Neural cell (in vitro differentiated cells): Measurements from ENCODE around the gene DISP3. TPM values are rescaled to one million over a fixed set of nuclear protein-coding genes. Genes with fewer than 3 reads are reported as not detected.

ENCODE experiments used
- H2AFZ ChIP-seq: fragments of 200-600, 300-800 bp; sonication (generic), shearing (Covaris generic); 2 replicates; pipeline ENCODE4 v1.6.0; 2014; ENCODE audit warnings: low read depth, mild to moderate bottlenecking, antibody characterized with exemption, low read length, moderate library complexity
- H3F3A ChIP-seq: fragments of 200-600 bp; shearing (Covaris generic); 2 replicates; pipeline ENCODE4 v1.6.1; 2016; ENCODE audit warnings: mild to moderate bottlenecking, moderate library complexity, mixed read lengths, antibody characterized with exemption, low read length; ENCODE audit not compliant: insufficient read depth, poor library complexity, severe bottlenecking
- H3K27ac ChIP-seq: fragments of 200-600, 300-800 bp; sonication (generic), shearing (Covaris generic); 2 replicates; pipeline ENCODE4 v1.5.1; 2014; ENCODE audit warnings: mild to moderate bottlenecking, low read length, moderate library complexity
- H3K27me3 ChIP-seq: fragments of 300-800, 200-600 bp; sonication (generic), shearing (Covaris generic); 2 replicates; pipeline ENCODE4 v1.6.0; 2014; ENCODE audit warnings: mild to moderate bottlenecking, low read depth, low read length, moderate library complexity; ENCODE audit not compliant: insufficient read depth
- H3K36me3 ChIP-seq: fragments of 300-800, 200-600 bp; sonication (generic), shearing (Covaris generic); 2 replicates; pipeline ENCODE4 v1.5.1; 2014; ENCODE audit warnings: mild to moderate bottlenecking, antibody characterized with exemption, low read length, moderate library complexity; ENCODE audit not compliant: insufficient read depth
- H3K4me2 ChIP-seq: fragments of 300-800, 200-600 bp; sonication (generic), shearing (Covaris generic); 2 replicates; pipeline ENCODE4 v1.6.0; 2014; ENCODE audit warnings: mild to moderate bottlenecking, low read length
- H3K4me3 ChIP-seq: fragments of 300-800, 200-600 bp; sonication (generic), shearing (Covaris generic); 2 replicates; pipeline ENCODE4 v1.5.1; 2014; ENCODE audit warnings: mild to moderate bottlenecking, low read length, moderate library complexity
- H3K79me2 ChIP-seq: fragments of 200-600 bp; shearing (Covaris generic); replicated peaks from 2 replicates; pipeline ENCODE4 v1.6.0; 2014; ENCODE audit warnings: mild to moderate bottlenecking, low read length, moderate library complexity; ENCODE audit not compliant: insufficient read depth
- H3K9ac ChIP-seq: fragments of 300-800, 200-600 bp; sonication (generic), shearing (Covaris generic); 2 replicates; pipeline ENCODE4 v1.6.1; 2016; ENCODE audit warnings: mild to moderate bottlenecking, low read length, mixed read lengths
- H3K9me2 ChIP-seq: fragments of 200-600 bp; shearing (Covaris generic); 2 replicates; pipeline ENCODE4 v1.6.1; 2016; ENCODE audit warnings: mild to moderate bottlenecking, low read length, mixed read lengths; ENCODE audit not compliant: insufficient read depth
- H3K9me3 ChIP-seq: fragments of 200-600, 300-800 bp; sonication (generic), shearing (Covaris generic); 2 replicates; pipeline ENCODE4 v1.6.1; 2016; ENCODE audit warnings: mild to moderate bottlenecking, mixed run types, low read length, moderate library complexity, mixed read lengths
- H4K20me1 ChIP-seq: fragments of 200-600 bp; shearing (Covaris generic); 2 replicates; pipeline ENCODE4 v1.6.1; 2016; ENCODE audit warnings: mild to moderate bottlenecking, mixed run types; ENCODE audit not compliant: insufficient read depth
- CTCF ChIP-seq: fragments of 450-650 bp; IDR thresholded peaks from 2 replicates; pipeline ENCODE4 v1.5.1; 2014; ENCODE audit warnings: antibody characterized with exemption, mild to moderate bottlenecking, moderate library complexity; ENCODE audit not compliant: poor library complexity, severe bottlenecking
- EP300 ChIP-seq: fragments of 450-650 bp; conservative IDR thresholded peaks from 2 replicates; pipeline ENCODE4 v1.6.1; 2014; ENCODE audit warnings: antibody characterized with exemption, mild to moderate bottlenecking, moderate library complexity; ENCODE audit not compliant: poor library complexity, severe bottlenecking
- EZH2 ChIP-seq: fragments of 200-600, 300-800 bp; shearing (Covaris generic), sonication (generic); IDR thresholded peaks from 2 replicates; pipeline ENCODE4 v1.6.1; 2014; ENCODE audit warnings: antibody characterized with exemption, low read length, borderline replicate concordance, mild to moderate bottlenecking; ENCODE audit not compliant: insufficient read depth, poor library complexity, severe bottlenecking
- MXI1 ChIP-seq: fragments of 450-650 bp; conservative IDR thresholded peaks from 2 replicates; pipeline ENCODE4 v1.6.1; 2014; ENCODE audit warnings: antibody characterized with exemption, mild to moderate bottlenecking; ENCODE audit not compliant: poor library complexity, severe bottlenecking
- POLR2AphosphoS5 ChIP-seq: IDR thresholded peaks from 2 replicates; pipeline ENCODE4 v1.6.1; 2012
- RAD21 ChIP-seq: fragments of 450-650 bp; conservative IDR thresholded peaks from 2 replicates; pipeline ENCODE4 v1.6.1; 2014; ENCODE audit warnings: antibody characterized with exemption, mild to moderate bottlenecking, moderate library complexity
- REST ChIP-seq: IDR thresholded peaks from 2 replicates; pipeline ENCODE4 v1.6.1; 2012; ENCODE audit warnings: borderline replicate concordance
- SMC3 ChIP-seq: fragments of 450-650 bp; conservative IDR thresholded peaks from 2 replicates; pipeline ENCODE4 v1.6.1; 2014; ENCODE audit warnings: antibody characterized with exemption, mild to moderate bottlenecking, moderate library complexity; ENCODE audit not compliant: poor library complexity
- TAF1 ChIP-seq: IDR thresholded peaks from 2 replicates; pipeline ENCODE4 v1.6.1; 2012; ENCODE audit warnings: low read depth
- polyA plus RNA-seq: library from polyadenylated mRNA; depleted of rRNA; stranded (reverse); fragments of >200 nt; gene quantifications from 2 replicates; pipeline ENCODE4 v1.2.3, GENCODE V29; 2014

The DISP3 gene
- polyA plus RNA-seq, 1 donor from 2014 or later, result 14.9 TPM

GRCh38 chr1:11541956-11542355, 63.0 kb downstream of the DISP3 start:
- H3K36me3 ChIP-seq, result no peaks in the 10 kb centered on the region
- no peak overlapping the region for H3K4me3 ChIP-seq
- H3K9me2 ChIP-seq, result no peaks in the 10 kb centered on the region
- H3K27ac ChIP-seq, result no peak overlapping the region
- no peak for TF ChIP-seq MXI1
- TF ChIP-seq CTCF, result no peak
- no peak for TF ChIP-seq TAF1
- no peak for TF ChIP-seq REST
- TF ChIP-seq SMC3, result no peak
- TF ChIP-seq EZH2, result no peak
- no peak for TF ChIP-seq EP300
- TF ChIP-seq RAD21, result no peak
- TF ChIP-seq POLR2AphosphoS5, result no peak
- no peaks in the 10 kb centered on the region for H3K79me2 ChIP-seq
- no peak overlapping the region for H3K9ac ChIP-seq
- H3K4me2 ChIP-seq, result no peak overlapping the region
- no peaks in the 10 kb centered on the region for H3K27me3 ChIP-seq
- H3K9me3 ChIP-seq, result no peaks in the 10 kb centered on the region
- no peak overlapping the region for H2AFZ ChIP-seq
- no peaks in the 10 kb centered on the region for H3F3A ChIP-seq
- no peaks in the 10 kb centered on the region for H4K20me1 ChIP-seq

GRCh38 chr1:11543392-11543791, 64.4 kb downstream of the DISP3 start:
- Histone ChIP-seq H3K27ac (no peak overlapping the region), H3K27me3 (no peaks in the 10 kb centered on the region), H3K9ac (no peak overlapping the region), H3K36me3 (no peaks in the 10 kb centered on the region), H3F3A (no peaks in the 10 kb centered on the region), H3K9me3 (no peaks in the 10 kb centered on the region), H3K4me2 (no peak overlapping the region), H2AFZ (no peak overlapping the region), H3K79me2 (no peaks in the 10 kb centered on the region), H3K9me2 (no peaks in the 10 kb centered on the region), H3K4me3 (no peak overlapping the region), H4K20me1 (no peaks in the 10 kb centered on the region)
- TF ChIP-seq RAD21 (no peak), CTCF (no peak), SMC3 (no peak), MXI1 (no peak), REST (no peak), EZH2 (no peak), EP300 (no peak), POLR2AphosphoS5 (no peak), TAF1 (no peak)
